Neuron (in vitro differentiated cells): ENCODE results near the gene AKT1.

Source experiments
- H2AFZ ChIP-seq: one replicate; pipeline ENCODE4 v1.6.1; 2013; ENCODE audit warnings: low read depth, mild to moderate bottlenecking, inconsistent platforms, low read length, moderate library complexity
- H3K27me3 ChIP-seq: one replicate; pipeline ENCODE4 v1.6.1; 2013; ENCODE audit warnings: low read length; ENCODE audit not compliant: insufficient read depth
- H3K36me3 ChIP-seq: one replicate; pipeline ENCODE4 v1.6.1; 2013; ENCODE audit warnings: low read length; ENCODE audit not compliant: insufficient read depth
- H3K4me1 ChIP-seq: one replicate; pipeline ENCODE4 v1.6.1; 2013; ENCODE audit warnings: low read length; ENCODE audit not compliant: insufficient read depth
- H3K4me3 ChIP-seq: 2 replicates; pipeline ENCODE4 v1.5.1; 2013; ENCODE audit warnings: mild to moderate bottlenecking, low read length, moderate library complexity
- H3K9me3 ChIP-seq: one replicate; pipeline ENCODE4 v1.6.1; 2013; ENCODE audit warnings: low read length

AKT1 gene

GRCh38 chr14:104774453-104775072, 21.0 kb downstream of the AKT1 start:
- H3K4me3 ChIP-seq, result no peak overlapping the region
- peaks cover 28% of the 10 kb centered on the region for H3K4me1 ChIP-seq
- no peaks in the 10 kb centered on the region for H3K27me3 ChIP-seq
- no peak overlapping the region for H2AFZ ChIP-seq
- peaks cover 16% of the 10 kb centered on the region for H3K9me3 ChIP-seq
- H3K36me3 ChIP-seq, result peaks cover 50% of the 10 kb centered on the region

GRCh38 chr14:104773505-104774452, 21.8 kb downstream of the AKT1 start:
- no peak overlapping the region for H2AFZ ChIP-seq
- peaks cover 50% of the 10 kb centered on the region for H3K36me3 ChIP-seq
- no peak overlapping the region for H3K4me3 ChIP-seq
- no peaks in the 10 kb centered on the region for H3K27me3 ChIP-seq
- H3K4me1 ChIP-seq, result peaks cover 31% of the 10 kb centered on the region
- H3K9me3 ChIP-seq, result peaks cover 16% of the 10 kb centered on the region

GRCh38 chr14:104772707-104773504, 22.6 kb downstream of the AKT1 start:
- no peak overlapping the region for H2AFZ ChIP-seq
- no peak overlapping the region for H3K4me3 ChIP-seq
- no peaks in the 10 kb centered on the region for H3K27me3 ChIP-seq
- peaks cover 24% of the 10 kb centered on the region for H3K4me1 ChIP-seq
- peaks cover 50% of the 10 kb centered on the region for H3K36me3 ChIP-seq
- H3K9me3 ChIP-seq, result peaks cover 16% of the 10 kb centered on the region

GRCh38 chr14:104771918-104772706, 23.4 kb downstream of the AKT1 start:
- Histone ChIP-seq H3K4me1 (peaks cover 16% of the 10 kb centered on the region), H3K9me3 (peaks cover 16% of the 10 kb centered on the region), H2AFZ (no peak overlapping the region), H3K4me3 (no peak overlapping the region), H3K36me3 (peaks cover 50% of the 10 kb centered on the region), H3K27me3 (no peaks in the 10 kb centered on the region)

GRCh38 chr14:104771374-104771773, 24.2 kb downstream of the AKT1 start:
- peaks cover 11% of the 10 kb centered on the region for H3K4me1 ChIP-seq
- H3K9me3 ChIP-seq, result peaks cover 16% of the 10 kb centered on the region
- H3K36me3 ChIP-seq, result peaks cover 48% of the 10 kb centered on the region
- H2AFZ ChIP-seq, result no peak overlapping the region
- H3K4me3 ChIP-seq, result no peak overlapping the region
- no peaks in the 10 kb centered on the region for H3K27me3 ChIP-seq

GRCh38 chr14:104770851-104771272, 24.7 kb downstream of the AKT1 start:
- Histone ChIP-seq H2AFZ (no peak overlapping the region), H3K9me3 (peaks cover 16% of the 10 kb centered on the region), H3K27me3 (no peaks in the 10 kb centered on the region), H3K4me3 (no peak overlapping the region), H3K36me3 (peaks cover 47% of the 10 kb centered on the region), H3K4me1 (peaks cover 11% of the 10 kb centered on the region)

- Histone ChIP-seq H3K36me3 (peaks cover 40% of the 10 kb centered on the region), H3K4me1 (peaks cover 11% of the 10 kb centered on the region)
Observed at GRCh38 chr14:104770072-104770579, 25.4 kb downstream of the AKT1 start.

GRCh38 chr14:104769324-104770071, 26.1 kb downstream of the AKT1 start:
- peaks cover 11% of the 10 kb centered on the region for H3K4me1 ChIP-seq
- H2AFZ ChIP-seq, result no peak overlapping the region
- peaks cover 36% of the 10 kb centered on the region for H3K36me3 ChIP-seq
- no peak overlapping the region for H3K4me3 ChIP-seq
- no peaks in the 10 kb centered on the region for H3K27me3 ChIP-seq
- H3K9me3 ChIP-seq, result peaks cover 16% of the 10 kb centered on the region

More at GRCh38 chr14:104770072-104770579, 25.4 kb downstream of the AKT1 start:
- no peak overlapping the region for H2AFZ ChIP-seq
- H3K27me3 ChIP-seq, result no peaks in the 10 kb centered on the region
- H3K4me3 ChIP-seq, result no peak overlapping the region
- H3K9me3 ChIP-seq, result peaks cover 16% of the 10 kb centered on the region

GRCh38 chr14:104768437-104769323, 26.9 kb downstream of the AKT1 start:
- Histone ChIP-seq H2AFZ (no peak overlapping the region), H3K4me3 (no peak overlapping the region), H3K9me3 (peaks cover 16% of the 10 kb centered on the region), H3K36me3 (peaks cover 31% of the 10 kb centered on the region), H3K27me3 (no peaks in the 10 kb centered on the region), H3K4me1 (peaks cover 11% of the 10 kb centered on the region)

- no peak overlapping the region for H2AFZ ChIP-seq
- H3K9me3 ChIP-seq, result peaks cover 16% of the 10 kb centered on the region
- no peaks in the 10 kb centered on the region for H3K27me3 ChIP-seq
- peaks cover 11% of the 10 kb centered on the region for H3K4me1 ChIP-seq
- peaks cover 25% of the 10 kb centered on the region for H3K36me3 ChIP-seq
- H3K4me3 ChIP-seq, result no peak overlapping the region
Observed at GRCh38 chr14:104767634-104767918, 28.0 kb downstream of the AKT1 start.
